GM12878 (cell line): ENCODE measurements around the gene CCDC117.

Experiments used
- EZH2 ChIP-seq: IDR thresholded peaks from 2 replicates; pipeline ENCODE4 v1.6.1; 2012; ENCODE audit warnings: low read depth, mild to moderate bottlenecking, control low read depth, inconsistent platforms, low read length, borderline replicate concordance; ENCODE audit not compliant: control insufficient read depth
- POLR2A ChIP-seq: IDR thresholded peaks from 2 replicates; pipeline ENCODE4 v1.6.1; 2011; ENCODE audit warnings: low read depth, mild to moderate bottlenecking, low read length
- RFX5 ChIP-seq: IDR thresholded peaks from 2 replicates; pipeline ENCODE4 v1.6.1; 2011; ENCODE audit warnings: low read depth, low read length, improper control_type of control experiment
- SIN3A ChIP-seq: IDR thresholded peaks from 2 replicates; pipeline ENCODE4 v1.6.1; 2012; ENCODE audit warnings: low read depth, low read length, improper control_type of control experiment
- SMC3 ChIP-seq: IDR thresholded peaks from 2 replicates; pipeline ENCODE4 v1.6.1; 2011; ENCODE audit warnings: low read length, improper control_type of control experiment, borderline replicate concordance
- ZZZ3 ChIP-seq: IDR thresholded peaks from 2 replicates; pipeline ENCODE4 v1.6.1; 2011; ENCODE audit warnings: low read depth; ENCODE audit not compliant: control insufficient read depth, insufficient read length
- TF ChIP-seq, protein P1 (sequence below): fragments of 450-650 bp; IDR thresholded peaks from 2 replicates; pipeline ENCODE4 v1.6.1; 2016; ENCODE audit warnings: mild to moderate bottlenecking, moderate library complexity, borderline replicate concordance
- TF ChIP-seq, protein P2 (sequence below): IDR thresholded peaks from 2 replicates; pipeline ENCODE4 v1.6.1; 2012; ENCODE audit warnings: low read depth, low read length, improper control_type of control experiment
- TF ChIP-seq, protein P3 (sequence below), 3 experiments: IDR thresholded peaks in 2 of 3; conservative IDR thresholded peaks in 1 of 3; 2 replicates each; pipeline ENCODE4 v1.5.1; 2011; ENCODE audit warnings: low read depth in 3 of 3, low read length in 3 of 3, mild to moderate bottlenecking in 3 of 3, control low read depth in 2 of 3, moderate library complexity in 2 of 3, inconsistent platforms in 1 of 3, mixed read lengths in 1 of 3; ENCODE audit not compliant: control insufficient read depth in 2 of 3, insufficient read depth in 1 of 3; ENCODE audit errors: extremely low read depth in 1 of 3

DNA sequence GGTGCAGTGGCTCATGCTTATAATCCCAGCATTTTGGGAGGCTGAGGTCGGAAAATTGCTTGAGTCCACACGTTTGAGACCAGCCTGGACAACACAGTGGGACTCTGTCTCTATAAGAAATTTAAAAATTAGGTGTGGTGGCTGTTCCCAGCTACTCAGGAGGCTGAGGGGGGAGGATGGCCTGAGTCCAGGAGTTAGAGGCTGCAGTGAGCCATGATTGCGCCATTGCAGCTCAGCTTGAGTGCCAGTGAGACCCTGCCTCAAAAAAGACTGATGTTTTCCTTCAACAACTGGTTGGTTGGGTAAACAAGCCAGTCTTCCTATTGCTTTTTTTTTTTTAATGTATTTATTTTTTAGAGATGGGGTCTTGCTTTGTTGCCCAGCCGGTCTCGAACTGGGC is 18.6 kb downstream of the CCDC117 start:
- TF ChIP-seq EZH2: no peak
- no peak for TF ChIP-seq POLR2A
- TF ChIP-seq, protein P1, sequence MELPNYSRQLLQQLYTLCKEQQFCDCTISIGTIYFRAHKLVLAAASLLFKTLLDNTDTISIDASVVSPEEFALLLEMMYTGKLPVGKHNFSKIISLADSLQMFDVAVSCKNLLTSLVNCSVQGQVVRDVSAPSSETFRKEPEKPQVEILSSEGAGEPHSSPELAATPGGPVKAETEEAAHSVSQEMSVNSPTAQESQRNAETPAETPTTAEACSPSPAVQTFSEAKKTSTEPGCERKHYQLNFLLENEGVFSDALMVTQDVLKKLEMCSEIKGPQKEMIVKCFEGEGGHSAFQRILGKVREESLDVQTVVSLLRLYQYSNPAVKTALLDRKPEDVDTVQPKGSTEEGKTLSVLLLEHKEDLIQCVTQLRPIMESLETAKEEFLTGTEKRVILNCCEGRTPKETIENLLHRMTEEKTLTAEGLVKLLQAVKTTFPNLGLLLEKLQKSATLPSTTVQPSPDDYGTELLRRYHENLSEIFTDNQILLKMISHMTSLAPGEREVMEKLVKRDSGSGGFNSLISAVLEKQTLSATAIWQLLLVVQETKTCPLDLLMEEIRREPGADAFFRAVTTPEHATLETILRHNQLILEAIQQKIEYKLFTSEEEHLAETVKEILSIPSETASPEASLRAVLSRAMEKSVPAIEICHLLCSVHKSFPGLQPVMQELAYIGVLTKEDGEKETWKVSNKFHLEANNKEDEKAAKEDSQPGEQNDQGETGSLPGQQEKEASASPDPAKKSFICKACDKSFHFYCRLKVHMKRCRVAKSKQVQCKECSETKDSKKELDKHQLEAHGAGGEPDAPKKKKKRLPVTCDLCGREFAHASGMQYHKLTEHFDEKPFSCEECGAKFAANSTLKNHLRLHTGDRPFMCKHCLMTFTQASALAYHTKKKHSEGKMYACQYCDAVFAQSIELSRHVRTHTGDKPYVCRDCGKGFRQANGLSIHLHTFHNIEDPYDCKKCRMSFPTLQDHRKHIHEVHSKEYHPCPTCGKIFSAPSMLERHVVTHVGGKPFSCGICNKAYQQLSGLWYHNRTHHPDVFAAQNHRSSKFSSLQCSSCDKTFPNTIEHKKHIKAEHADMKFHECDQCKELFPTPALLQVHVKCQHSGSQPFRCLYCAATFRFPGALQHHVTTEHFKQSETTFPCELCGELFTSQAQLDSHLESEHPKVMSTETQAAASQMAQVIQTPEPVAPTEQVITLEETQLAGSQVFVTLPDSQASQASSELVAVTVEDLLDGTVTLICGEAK: no peak
- TF ChIP-seq SMC3: no peak
- TF ChIP-seq, protein P2, sequence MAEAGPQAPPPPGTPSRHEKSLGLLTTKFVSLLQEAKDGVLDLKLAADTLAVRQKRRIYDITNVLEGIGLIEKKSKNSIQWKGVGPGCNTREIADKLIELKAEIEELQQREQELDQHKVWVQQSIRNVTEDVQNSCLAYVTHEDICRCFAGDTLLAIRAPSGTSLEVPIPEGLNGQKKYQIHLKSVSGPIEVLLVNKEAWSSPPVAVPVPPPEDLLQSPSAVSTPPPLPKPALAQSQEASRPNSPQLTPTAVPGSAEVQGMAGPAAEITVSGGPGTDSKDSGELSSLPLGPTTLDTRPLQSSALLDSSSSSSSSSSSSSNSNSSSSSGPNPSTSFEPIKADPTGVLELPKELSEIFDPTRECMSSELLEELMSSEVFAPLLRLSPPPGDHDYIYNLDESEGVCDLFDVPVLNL: no peak
- TF ChIP-seq SIN3A: no peak
- no peak for TF ChIP-seq ZZZ3
- TF ChIP-seq, protein P3, sequence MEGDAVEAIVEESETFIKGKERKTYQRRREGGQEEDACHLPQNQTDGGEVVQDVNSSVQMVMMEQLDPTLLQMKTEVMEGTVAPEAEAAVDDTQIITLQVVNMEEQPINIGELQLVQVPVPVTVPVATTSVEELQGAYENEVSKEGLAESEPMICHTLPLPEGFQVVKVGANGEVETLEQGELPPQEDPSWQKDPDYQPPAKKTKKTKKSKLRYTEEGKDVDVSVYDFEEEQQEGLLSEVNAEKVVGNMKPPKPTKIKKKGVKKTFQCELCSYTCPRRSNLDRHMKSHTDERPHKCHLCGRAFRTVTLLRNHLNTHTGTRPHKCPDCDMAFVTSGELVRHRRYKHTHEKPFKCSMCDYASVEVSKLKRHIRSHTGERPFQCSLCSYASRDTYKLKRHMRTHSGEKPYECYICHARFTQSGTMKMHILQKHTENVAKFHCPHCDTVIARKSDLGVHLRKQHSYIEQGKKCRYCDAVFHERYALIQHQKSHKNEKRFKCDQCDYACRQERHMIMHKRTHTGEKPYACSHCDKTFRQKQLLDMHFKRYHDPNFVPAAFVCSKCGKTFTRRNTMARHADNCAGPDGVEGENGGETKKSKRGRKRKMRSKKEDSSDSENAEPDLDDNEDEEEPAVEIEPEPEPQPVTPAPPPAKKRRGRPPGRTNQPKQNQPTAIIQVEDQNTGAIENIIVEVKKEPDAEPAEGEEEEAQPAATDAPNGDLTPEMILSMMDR (IDR thresholded peaks at IDR 0.05 in 2 of 3, conservative IDR thresholded peaks at IDR 0.05 in 1 of 3; ENCODE audit: control insufficient read depth in 2 of 3, extremely low read depth in 1 of 3, insufficient read depth in 1 of 3, low read depth in 3 of 3, low read length in 3 of 3): no peak
- TF ChIP-seq RFX5: no peak
